CD4-positive, CD25-positive, alpha-beta regulatory T cell (primary cell): ENCODE results near the gene AGTRAP. TPM values are rescaled to one million over a fixed set of nuclear protein-coding genes. Genes with fewer than 3 reads are reported as not detected.
A peak's percentile ranks its signal among the peaks of the same experiment; 100 is the strongest.

Experiments used
- ATAC-seq, 2 donors: fragments of 150-1000 bp; cut with Tn5 transposase; one replicate each; pipeline ENCODE4 v1.10.0; 2021; ENCODE audit warnings: low read depth in 2 of 2, moderate number of reproducible peaks in 2 of 2, moderate library complexity in 1 of 2
- DNase-seq, 3 donors: peaks; one replicate each; pipeline versions ENCODE4 v3.0.0 to v3.0.0-alpha.2; 2012 to 2022; ENCODE audit warnings: mixed read lengths in 1 of 3
- H3K27ac ChIP-seq: one replicate; pipeline ENCODE4 v1.7.0; 2013; ENCODE audit warnings: mild to moderate bottlenecking, low read length; ENCODE audit not compliant: insufficient read depth, poor library complexity, severe bottlenecking
- H3K27me3 ChIP-seq: one replicate; pipeline ENCODE4 v1.7.0; 2013; ENCODE audit warnings: low read length; ENCODE audit not compliant: control insufficient read depth, insufficient read depth
- H3K36me3 ChIP-seq: one replicate; pipeline ENCODE4 v1.7.0; 2013; ENCODE audit warnings: mild to moderate bottlenecking, low read length, moderate library complexity; ENCODE audit not compliant: control insufficient read depth, insufficient read depth
- H3K4me1 ChIP-seq: 2 replicates; pipeline ENCODE4 v1.7.0; 2013; ENCODE audit warnings: mild to moderate bottlenecking, low read length; ENCODE audit not compliant: insufficient read depth, control insufficient read depth, poor library complexity, severe bottlenecking
- H3K4me3 ChIP-seq: one replicate; pipeline ENCODE4 v1.7.0; 2013; ENCODE audit warnings: low read depth, mild to moderate bottlenecking, low read length, moderate library complexity
- H3K9me3 ChIP-seq, 2 experiments: 1 replicate in 1 of 2; 2 replicates in 1 of 2; pipeline ENCODE4 v1.7.0; 2013; ENCODE audit warnings: low read length in 2 of 2, mild to moderate bottlenecking in 1 of 2, moderate library complexity in 1 of 2; ENCODE audit not compliant: control insufficient read depth in 2 of 2
- H3K27ac Mint-ChIP-seq, 3 donors: one replicate each; pipeline ENCODE4 v1.8.0; 2020 to 2022; ENCODE audit warnings: mild to moderate bottlenecking in 3 of 3, mixed read lengths in 3 of 3, moderate library complexity in 2 of 3
- H3K27me3 Mint-ChIP-seq: one replicate; pipeline ENCODE4 v1.8.0; 2022; ENCODE audit warnings: mild to moderate bottlenecking, mixed read lengths
- H3K36me3 Mint-ChIP-seq: one replicate; pipeline ENCODE4 v1.8.0; 2020; ENCODE audit warnings: mixed read lengths
- H3K4me1 Mint-ChIP-seq, 4 donors: one replicate each; pipeline ENCODE4 v1.8.0; 2020 to 2022; ENCODE audit warnings: mixed read lengths in 4 of 4, mild to moderate bottlenecking in 1 of 4
- H3K4me3 Mint-ChIP-seq, 4 donors: one replicate each; pipeline ENCODE4 v1.8.0; 2020 to 2022; ENCODE audit warnings: mild to moderate bottlenecking in 4 of 4, mixed read lengths in 4 of 4, moderate library complexity in 3 of 4
- H3K9me3 Mint-ChIP-seq, 7 donors: one replicate each; pipeline ENCODE4 v1.8.0; 2020 to 2022; ENCODE audit warnings: mixed read lengths in 7 of 7, mild to moderate bottlenecking in 3 of 7, moderate library complexity in 2 of 7
- polyA plus RNA-seq, 4 donors: library from polyadenylated mRNA; unstranded; fragments of 300-500 nt; fragmentation: Illumina TruSeq; gene quantifications; one replicate each; pipeline ENCODE4 v1.2.3, GENCODE V29; 2021
- total RNA-seq: library from RNA; stranded (reverse); gene quantifications from one replicate; pipeline ENCODE4 v1.2.3, GENCODE V29; 2022

Gene AGTRAP
- total and polyA plus RNA-seq, 5 donors from 2014 or later: 25.2 to 113 (median 65.2) TPM

GRCh38 chr1:11789126-11790067 lies 53.5 kb downstream of the AGTRAP start:
- Histone ChIP-seq H3K27ac (no peak overlapping the region), H3K4me1 (peaks cover 11% of the 10 kb centered on the region), H3K27me3 (no peaks in the 10 kb centered on the region), H3K4me3 (no peak overlapping the region), H3K9me3 (no peaks in the 10 kb centered on the region), H3K36me3 (peaks cover 23% of the 10 kb centered on the region)
- no peak for DNase-seq
- no peak overlapping the region for H3K4me3 Mint-ChIP-seq
- H3K9me3 Mint-ChIP-seq: no peaks in the 10 kb centered on the region
- no peaks in the 10 kb centered on the region for H3K27me3 Mint-ChIP-seq
- ATAC-seq: no peak
- H3K27ac Mint-ChIP-seq: no peak overlapping the region
- H3K36me3 Mint-ChIP-seq: peaks cover 13% of the 10 kb centered on the region
- peaks cover 0 to 10% (median 0%) of the 10 kb centered on the region in 4 donors for H3K4me1 Mint-ChIP-seq

GRCh38 chr1:11790101-11790879 lies 54.4 kb downstream of the AGTRAP start:
- DNase-seq (no peak), ATAC-seq (no peak)
- H3K27ac Mint-ChIP-seq: peak overlapping the region in 1 of 3 donors; percentile 10
- peaks cover 31% of the 10 kb centered on the region for H3K36me3 ChIP-seq
- H3K27me3 Mint-ChIP-seq: no peaks in the 10 kb centered on the region
- peaks cover 0 to 6% (median 0%) of the 10 kb centered on the region in 4 donors for H3K4me1 Mint-ChIP-seq
- H3K9me3 ChIP-seq: no peaks in the 10 kb centered on the region
- no peaks in the 10 kb centered on the region for H3K27me3 ChIP-seq
- no peak overlapping the region for H3K4me3 ChIP-seq
- H3K36me3 Mint-ChIP-seq: peaks cover 18% of the 10 kb centered on the region
- no peaks in the 10 kb centered on the region for H3K9me3 Mint-ChIP-seq
- H3K27ac ChIP-seq: no peak overlapping the region
- H3K4me1 ChIP-seq: peaks cover 2% of the 10 kb centered on the region
- H3K4me3 Mint-ChIP-seq: no peak overlapping the region

GRCh38 chr1:11790880-11791715 lies 55.2 kb downstream of the AGTRAP start:
- H3K4me1 Mint-ChIP-seq: peaks cover 0 to 4% (median 0%) of the 10 kb centered on the region in 4 donors
- H3K4me3 ChIP-seq: no peak overlapping the region
- H3K36me3 Mint-ChIP-seq: peaks cover 26% of the 10 kb centered on the region
- H3K36me3 ChIP-seq: peaks cover 39% of the 10 kb centered on the region
- H3K27me3 ChIP-seq: no peaks in the 10 kb centered on the region
- peak overlapping the region in 1 of 3 donors; percentile 10 for H3K27ac Mint-ChIP-seq
- no peak overlapping the region for H3K4me3 Mint-ChIP-seq
- no peaks in the 10 kb centered on the region for H3K27me3 Mint-ChIP-seq
- no peak for ATAC-seq
- H3K9me3 Mint-ChIP-seq: no peaks in the 10 kb centered on the region
- no peaks in the 10 kb centered on the region for H3K9me3 ChIP-seq
- DNase-seq: no peak
- no peak overlapping the region for H3K27ac ChIP-seq
- no peaks in the 10 kb centered on the region for H3K4me1 ChIP-seq

- ATAC-seq (no peak), DNase-seq (no peak)
- Mint-ChIP-seq H3K27me3 (no peaks in the 10 kb centered on the region), H3K9me3 (no peaks in the 10 kb centered on the region), H3K4me1 (peaks cover 0 to 4% (median 0%) of the 10 kb centered on the region in 4 donors), H3K36me3 (peaks cover 26% of the 10 kb centered on the region), H3K4me3 (no peak overlapping the region), H3K27ac (no peak overlapping the region)
- Histone ChIP-seq H3K9me3 (no peaks in the 10 kb centered on the region), H3K27ac (no peak overlapping the region), H3K4me3 (no peak overlapping the region), H3K4me1 (no peaks in the 10 kb centered on the region), H3K36me3 (peaks cover 43% of the 10 kb centered on the region), H3K27me3 (no peaks in the 10 kb centered on the region)
Observed at GRCh38 chr1:11792106-11792505, 56.2 kb downstream of the AGTRAP start.

- DNase-seq (no peak), ATAC-seq (no peak)
- H3K9me3 Mint-ChIP-seq: no peaks in the 10 kb centered on the region
- H3K27ac Mint-ChIP-seq: no peak overlapping the region
- Histone ChIP-seq H3K4me1 (no peaks in the 10 kb centered on the region), H3K9me3 (no peaks in the 10 kb centered on the region), H3K27me3 (no peaks in the 10 kb centered on the region), H3K27ac (no peak overlapping the region), H3K36me3 (peaks cover 49% of the 10 kb centered on the region), H3K4me3 (no peak overlapping the region)
- no peak overlapping the region for H3K4me3 Mint-ChIP-seq
- H3K4me1 Mint-ChIP-seq: peaks cover 0 to 4% (median 0%) of the 10 kb centered on the region in 4 donors
- peaks cover 26% of the 10 kb centered on the region for H3K36me3 Mint-ChIP-seq
- no peaks in the 10 kb centered on the region for H3K27me3 Mint-ChIP-seq
Observed at GRCh38 chr1:11793819-11794218, 57.9 kb downstream of the AGTRAP start.

- no peaks in the 10 kb centered on the region for H3K9me3 ChIP-seq
- H3K27ac ChIP-seq: no peak overlapping the region
- peaks cover 26% of the 10 kb centered on the region for H3K36me3 Mint-ChIP-seq
- H3K27me3 ChIP-seq: no peaks in the 10 kb centered on the region
- ATAC-seq (no peak), DNase-seq (no peak)
- H3K9me3 Mint-ChIP-seq: no peaks in the 10 kb centered on the region
- no peak overlapping the region for H3K27ac Mint-ChIP-seq
- no peak overlapping the region for H3K4me3 ChIP-seq
- peaks cover 0 to 4% (median 0%) of the 10 kb centered on the region in 4 donors for H3K4me1 Mint-ChIP-seq
- H3K27me3 Mint-ChIP-seq: no peaks in the 10 kb centered on the region
- peaks cover 54% of the 10 kb centered on the region for H3K36me3 ChIP-seq
- H3K4me3 Mint-ChIP-seq: no peak overlapping the region
- H3K4me1 ChIP-seq: no peaks in the 10 kb centered on the region
Observed at GRCh38 chr1:11794446-11795237, 58.7 kb downstream of the AGTRAP start.
